ENCODE results near the gene LRRC30. TPM values are rescaled to one million over a fixed set of nuclear protein-coding genes. Genes with fewer than 3 reads are reported as not detected.
"Not testable (repeated sequence)": the region's sequence is repeated elsewhere in the genome, so short reads cannot be mapped to it uniquely, and the experiment has no call there.

The LRRC30 gene
- total RNA-seq, 4 donors from 2014 or later: not detected

GRCh38 chr18:7196421-7196820 lies 34.5 kb upstream of the LRRC30 start:
- DNase-seq: no peak

DNA sequence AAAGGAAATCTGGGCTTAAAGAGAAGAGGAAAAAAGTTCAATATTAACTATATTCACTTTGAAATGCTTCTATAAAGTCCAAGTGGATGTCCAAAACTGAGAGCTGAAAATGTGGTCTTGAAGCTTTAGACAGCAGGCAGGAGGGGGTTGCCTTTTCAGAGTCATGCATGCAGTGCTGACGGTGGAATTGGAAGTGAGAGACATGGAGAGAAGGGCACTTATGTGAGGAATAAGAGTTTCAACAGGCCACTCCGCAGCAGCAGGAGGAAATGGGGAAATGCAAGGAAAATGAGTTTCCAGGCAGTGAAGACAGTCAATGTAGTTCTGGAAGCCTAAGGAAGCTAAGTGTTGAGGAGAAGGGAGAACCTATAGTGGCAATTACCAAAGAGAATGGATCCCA lies 33.0 kb upstream of the LRRC30 start:
- H3K4me3 ChIP-seq: no peak overlapping the region
- no peaks in the 10 kb centered on the region for H3K4me1 ChIP-seq
- intact Hi-C loops (cut with DNase I; ENCODE audit: low total_unique reads): no loop called here
- no peaks in the 10 kb centered on the region for H3K36me3 ChIP-seq
- no peak for TF ChIP-seq POLR2A (IDR thresholded peaks at IDR 0.05)
- no peak for TF ChIP-seq CTCF (IDR thresholded peaks at IDR 0.05)
- no peak for DNase-seq
- H3K9me3 ChIP-seq: no peaks in the 10 kb centered on the region
- no peak overlapping the region for H3K27ac ChIP-seq
- no peaks in the 10 kb centered on the region for H3K27me3 ChIP-seq

More at GRCh38 chr18:7196421-7196820, 34.5 kb upstream of the LRRC30 start:
- no peak overlapping the region for H3K27ac ChIP-seq
- no peak overlapping the region for H3K4me3 ChIP-seq
- H3K36me3 ChIP-seq: no peaks in the 10 kb centered on the region
- H3K4me1 ChIP-seq: no peaks in the 10 kb centered on the region
- H3K27me3 ChIP-seq: no peaks in the 10 kb centered on the region
- intact Hi-C loops (cut with DNase I; ENCODE audit: low total_unique reads): no loop called here
- no peak for TF ChIP-seq POLR2A (IDR thresholded peaks at IDR 0.05)
- TF ChIP-seq CTCF (IDR thresholded peaks at IDR 0.05): no peak
- H3K9me3 ChIP-seq: no peaks in the 10 kb centered on the region

GRCh38 chr18:7198326-7198725 lies 32.6 kb upstream of the LRRC30 start:
- no peak for DNase-seq
- no peaks in the 10 kb centered on the region for H3K36me3 ChIP-seq
- H3K27me3 ChIP-seq: no peaks in the 10 kb centered on the region
- intact Hi-C loops (cut with DNase I; ENCODE audit: low total_unique reads): no loop called here
- TF ChIP-seq CTCF (IDR thresholded peaks at IDR 0.05) (no peak), POLR2A (IDR thresholded peaks at IDR 0.05) (no peak)
- H3K4me3 ChIP-seq: no peak overlapping the region
- H3K4me1 ChIP-seq: no peaks in the 10 kb centered on the region
- H3K9me3 ChIP-seq: no peaks in the 10 kb centered on the region
- no peak overlapping the region for H3K27ac ChIP-seq

GRCh38 chr18:7201096-7201495 lies 29.8 kb upstream of the LRRC30 start:
- H3K9me3 ChIP-seq: no peaks in the 10 kb centered on the region
- H3K27ac ChIP-seq: no peak overlapping the region
- DNase-seq: no peak
- H3K36me3 ChIP-seq: no peaks in the 10 kb centered on the region
- no peaks in the 10 kb centered on the region for H3K27me3 ChIP-seq
- TF ChIP-seq CTCF (IDR thresholded peaks at IDR 0.05): no peak
- no peak for TF ChIP-seq POLR2A (IDR thresholded peaks at IDR 0.05)
- intact Hi-C loops (cut with DNase I; ENCODE audit: low total_unique reads): no loop called here
- no peak overlapping the region for H3K4me3 ChIP-seq
- no peaks in the 10 kb centered on the region for H3K4me1 ChIP-seq

GRCh38 chr18:7202169-7202568 lies 28.7 kb upstream of the LRRC30 start:
- no peaks in the 10 kb centered on the region for H3K9me3 ChIP-seq
- TF ChIP-seq CTCF (IDR thresholded peaks at IDR 0.05) (no peak), POLR2A (IDR thresholded peaks at IDR 0.05) (no peak)
- H3K4me1 ChIP-seq: no peaks in the 10 kb centered on the region
- H3K27ac ChIP-seq: no peak overlapping the region
- no peak for DNase-seq
- no peak overlapping the region for H3K4me3 ChIP-seq
- H3K27me3 ChIP-seq: no peaks in the 10 kb centered on the region
- H3K36me3 ChIP-seq: no peaks in the 10 kb centered on the region
- intact Hi-C loops (cut with DNase I; ENCODE audit: low total_unique reads): no loop called here

GRCh38 chr18:7203601-7204000 lies 27.3 kb upstream of the LRRC30 start:
- H3K9me3 ChIP-seq; H3K27ac ChIP-seq; H3K36me3 ChIP-seq; H3K4me1 ChIP-seq; intact Hi-C loops (cut with DNase I; ENCODE audit: low total_unique reads); H3K4me3 ChIP-seq; DNase-seq; H3K27me3 ChIP-seq: not testable (repeated sequence)

Data from uterus (tissue), 4 donors.